ENCODE measurements around the gene HOXD1. TPM values are rescaled to one million over a fixed set of nuclear protein-coding genes. Genes with fewer than 3 reads are reported as not detected.

HOXD1 gene
- total RNA-seq, 5 donors from 2014 or later (not counting 1 experiment from before 2014, with no cell fraction given), result not detected

DNA sequence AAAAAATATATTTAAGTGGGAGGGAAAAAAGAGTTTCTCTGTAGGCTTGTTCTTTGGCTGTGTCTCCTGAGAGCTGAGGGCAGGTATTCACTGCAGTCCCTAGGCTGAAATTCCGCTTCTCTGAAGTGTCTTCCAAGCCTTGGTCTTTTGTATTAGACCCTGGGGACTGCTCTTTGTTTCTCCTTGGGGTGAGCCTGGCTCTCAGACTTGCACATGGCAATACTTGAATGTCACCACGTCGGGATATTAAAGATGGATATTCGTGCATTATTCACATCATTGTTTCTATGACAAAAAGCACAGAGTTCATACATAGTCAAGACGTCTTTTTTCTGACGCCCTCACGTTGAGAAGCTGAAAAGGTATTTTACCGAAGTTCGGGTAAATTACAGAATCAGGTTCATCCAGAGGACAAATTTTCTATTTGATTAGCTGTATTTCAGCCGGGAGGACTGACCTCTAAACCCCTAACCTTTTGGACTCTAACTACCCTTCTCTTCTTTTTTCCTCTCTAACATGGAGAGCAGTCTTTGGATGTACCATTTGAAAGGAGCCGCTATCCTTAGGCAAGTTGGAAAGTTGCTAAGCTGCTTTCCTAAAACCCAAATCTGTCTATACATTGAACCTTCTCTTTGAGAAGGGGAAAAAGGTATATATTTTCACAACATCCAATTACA, 33.8 kb upstream of the HOXD1 start:
- Mint-ChIP-seq H3K27ac (no peak overlapping the region), H3K9me3 (no peaks in the 10 kb centered on the region), H3K27me3 (peaks cover 61 to 82% of the 10 kb centered on the region in 2 donors), H3K4me3 (no peak overlapping the region), H3K4me1 (peaks cover 15 to 25% (median 19%) of the 10 kb centered on the region in 3 donors), H3K36me3 (no peaks in the 10 kb centered on the region)
- H3K27me3 ChIP-seq (replicated peaks in 1 of 2; ENCODE audit: control insufficient read depth in 2 of 2, extremely low read depth in 1 of 2, insufficient read depth in 2 of 2, low read length in 1 of 2), result peaks cover 11 to 77% of the 10 kb centered on the region in 2 experiments
- CTCF ChIA-PET, result interaction anchor here (0.6 to 1.1 kb wide), 4 partner anchors 10 to 957 kb away, joined by 3 to 4 read pairs (median 3); no protein-coding TSS in a partner anchor
- POLR2A ChIA-PET, result interaction anchor here in 1 of 2 donors (0.7 kb wide), 1 partner anchor 17 kb away, joined by 4 read pairs; no protein-coding TSS in a partner anchor
- ATAC-seq (replicated peaks in 1 of 4) (no peak), DNase-seq (no peak)
- H3K9me3 ChIP-seq, result no peaks in the 10 kb centered on the region
- H3K4me3 ChIP-seq (ENCODE audit: control insufficient read depth in 1 of 2, extremely low read depth in 1 of 2, low read length in 1 of 2), result no peak overlapping the region
- peaks cover 2 to 23% of the 10 kb centered on the region in 2 experiments for H3K4me1 ChIP-seq (ENCODE audit: control insufficient read depth in 1 of 2, extremely low read depth in 1 of 2, insufficient read depth in 2 of 2, low read length in 2 of 2)
- no peaks in the 10 kb centered on the region for H3K36me3 ChIP-seq (ENCODE audit: control insufficient read depth in 2 of 2, extremely low read depth in 1 of 2, insufficient read depth in 1 of 2, low read length in 1 of 2)
- WGBS (ENCODE audit: insufficient coverage), result 23% methylated on average over 6 of the region's 11 CpGs
- no peak overlapping the region for H3K27ac ChIP-seq (ENCODE audit: low read length)

DNA sequence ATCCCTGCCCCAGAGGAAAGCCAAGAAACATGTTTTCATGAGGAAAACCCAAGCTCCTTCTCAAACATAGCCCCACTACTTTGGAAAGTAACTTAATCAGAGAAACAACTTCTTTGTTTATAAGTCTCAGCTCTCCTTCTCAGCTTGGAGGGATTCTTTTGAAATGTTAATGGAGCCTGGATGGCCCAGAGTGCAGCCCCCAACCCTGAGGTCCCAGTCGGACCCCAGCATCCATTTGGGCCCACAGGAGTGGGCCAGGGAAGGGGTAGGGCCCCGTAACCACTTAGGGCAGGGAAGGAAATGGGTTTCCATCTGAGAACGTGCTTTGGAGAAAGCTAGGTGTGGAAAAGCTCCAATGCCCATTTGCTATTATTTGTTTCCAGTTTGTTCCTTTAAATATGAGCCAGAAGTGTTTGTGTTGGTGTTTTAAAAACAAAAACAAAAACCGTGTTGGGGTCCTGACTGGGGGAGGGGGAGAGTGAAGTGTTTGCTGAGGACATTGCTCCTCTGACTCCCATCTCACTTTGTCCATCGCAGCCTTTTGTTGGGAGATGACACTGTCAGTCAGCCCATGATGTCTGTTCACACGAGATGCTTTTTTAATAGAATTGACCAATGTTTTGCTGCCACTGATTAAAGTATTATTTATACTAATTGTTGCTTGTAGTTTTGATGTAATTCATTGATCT, 33.0 kb upstream of the HOXD1 start:
- Histone ChIP-seq H3K27me3 (replicated peaks in 1 of 2; ENCODE audit: control insufficient read depth in 2 of 2, extremely low read depth in 1 of 2, insufficient read depth in 2 of 2, low read length in 1 of 2) (peaks cover 14 to 77% of the 10 kb centered on the region in 2 experiments), H3K27ac (ENCODE audit: low read length) (no peak overlapping the region), H3K36me3 (ENCODE audit: control insufficient read depth in 2 of 2, extremely low read depth in 1 of 2, insufficient read depth in 1 of 2, low read length in 1 of 2) (no peaks in the 10 kb centered on the region), H3K4me1 (ENCODE audit: control insufficient read depth in 1 of 2, extremely low read depth in 1 of 2, insufficient read depth in 2 of 2, low read length in 2 of 2) (peaks cover 2 to 27% of the 10 kb centered on the region in 2 experiments), H3K9me3 (no peaks in the 10 kb centered on the region), H3K4me3 (ENCODE audit: control insufficient read depth in 1 of 2, extremely low read depth in 1 of 2, low read length in 1 of 2) (no peak overlapping the region)
- Mint-ChIP-seq H3K36me3 (no peaks in the 10 kb centered on the region), H3K27ac (no peak overlapping the region), H3K4me1 (peaks cover 14 to 19% (median 15%) of the 10 kb centered on the region in 3 donors), H3K4me3 (no peak overlapping the region), H3K27me3 (peaks cover 54 to 80% of the 10 kb centered on the region in 2 donors), H3K9me3 (no peaks in the 10 kb centered on the region)
- ATAC-seq (replicated peaks in 1 of 4) (no peak), DNase-seq (no peak)
- ChIA-PET POLR2A (no interaction called here), CTCF (interaction anchor here (0.7 to 1.1 kb wide), 3 partner anchors 9 to 16 kb away, joined by 3 to 4 read pairs (median 3); no protein-coding TSS in a partner anchor)
- 18% methylated on average over 4 of the region's 6 CpGs for WGBS (ENCODE audit: insufficient coverage)

DNA sequence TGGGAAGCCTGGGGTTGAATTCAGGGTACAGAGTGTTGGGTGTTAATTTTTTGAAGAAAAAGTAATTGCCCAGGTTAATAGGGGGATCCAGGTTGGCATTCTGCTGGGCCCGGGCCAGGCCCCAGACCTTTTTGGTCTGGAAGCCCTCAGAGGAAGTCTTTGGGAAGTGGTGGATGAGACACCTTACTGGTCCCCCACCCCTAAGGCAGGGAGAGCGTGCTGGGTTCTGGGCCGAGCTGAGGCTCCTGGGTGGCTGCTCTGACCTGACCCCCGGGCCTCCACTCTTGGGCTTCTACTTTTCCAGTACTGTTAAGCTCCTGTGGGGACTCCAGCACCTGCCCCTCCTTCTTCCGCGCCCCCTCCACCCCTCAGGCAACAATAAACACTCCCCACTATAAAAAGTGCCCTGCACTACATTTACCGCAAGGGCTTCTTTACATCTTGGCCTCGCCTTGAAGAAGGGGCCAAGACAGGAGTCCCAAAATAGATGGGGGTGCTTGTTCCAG, 32.1 kb upstream of the HOXD1 start:
- Mint-ChIP-seq H3K4me1 (peaks cover 12 to 23% (median 16%) of the 10 kb centered on the region in 3 donors), H3K36me3 (no peaks in the 10 kb centered on the region), H3K27me3 (peaks cover 54 to 80% of the 10 kb centered on the region in 2 donors), H3K9me3 (no peaks in the 10 kb centered on the region), H3K4me3 (peak overlapping the region in 1 of 3 donors; percentile 31), H3K27ac (no peak overlapping the region)
- H3K36me3 ChIP-seq (ENCODE audit: control insufficient read depth in 2 of 2, extremely low read depth in 1 of 2, insufficient read depth in 1 of 2, low read length in 1 of 2), result no peaks in the 10 kb centered on the region
- no peak overlapping the region for H3K27ac ChIP-seq (ENCODE audit: low read length)
- DNase-seq (no peak), ATAC-seq (replicated peaks in 1 of 4) (no peak)
- H3K4me3 ChIP-seq (ENCODE audit: control insufficient read depth in 1 of 2, extremely low read depth in 1 of 2, low read length in 1 of 2), result no peak overlapping the region
- WGBS (ENCODE audit: insufficient coverage), result 8% methylated on average over 2 of the region's 8 CpGs
- H3K27me3 ChIP-seq (replicated peaks in 1 of 2; ENCODE audit: control insufficient read depth in 2 of 2, extremely low read depth in 1 of 2, insufficient read depth in 2 of 2, low read length in 1 of 2), result peaks cover 13 to 77% of the 10 kb centered on the region in 2 experiments
- ChIA-PET CTCF (interaction anchor here in 1 of 2 donors (1.0 kb wide), 1 partner anchor 16 kb away, joined by 3 read pairs; no protein-coding TSS in a partner anchor), POLR2A (no interaction called here)
- H3K4me1 ChIP-seq (ENCODE audit: control insufficient read depth in 1 of 2, extremely low read depth in 1 of 2, insufficient read depth in 2 of 2, low read length in 2 of 2), result peaks cover 2 to 27% of the 10 kb centered on the region in 2 experiments
- H3K9me3 ChIP-seq, result no peaks in the 10 kb centered on the region

DNA sequence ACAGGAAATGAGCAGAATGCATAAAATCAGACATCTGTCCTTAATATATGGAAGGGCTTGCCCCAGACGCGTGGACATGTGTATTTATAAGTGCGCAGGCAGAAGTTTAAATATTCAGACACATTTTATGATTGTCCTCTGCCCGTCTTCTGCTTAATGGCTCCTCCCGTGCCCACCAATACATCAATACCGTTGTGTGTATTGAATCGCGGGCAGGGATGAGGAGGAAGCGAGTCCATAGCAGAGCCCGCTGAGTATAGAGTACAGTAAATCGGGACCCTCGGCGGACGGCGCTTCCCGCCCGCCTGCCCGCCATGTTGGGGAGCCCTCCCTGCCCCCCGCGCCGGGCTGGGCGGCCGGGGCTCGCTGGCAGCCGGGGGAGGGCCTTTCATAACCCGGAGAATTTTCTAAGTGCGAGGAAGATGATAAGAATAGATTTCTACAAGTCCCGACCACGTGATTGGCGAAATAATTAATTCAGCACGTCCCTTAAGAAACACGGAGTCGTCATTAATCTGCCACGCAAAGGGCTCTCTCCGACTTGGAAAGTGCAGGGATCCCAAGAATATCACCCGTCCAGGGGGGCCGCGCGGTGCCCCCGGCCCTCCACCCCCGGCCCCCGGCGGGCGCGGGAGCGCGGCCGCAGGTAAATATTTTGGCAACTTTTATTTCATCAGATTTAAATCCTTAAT, 31.5 kb upstream of the HOXD1 start, which contains the start of gene HOXD3:
TSS of gene HOXD3 (plus strand) at position 501 of the 692 bp plus-strand sequence. CDS start 11,808 bp downstream, outside the sequence.
- CTCF ChIA-PET, result interaction anchor here (0.6 to 1.0 kb wide), 2 partner anchors 17 to 657 kb away, joined by 3 read pairs; no protein-coding TSS in a partner anchor
- Mint-ChIP-seq H3K27ac (peak within 1 kb of the TSS in 1 of 2 donors; percentile 47), H3K36me3 (no peaks in the 10 kb centered on the region), H3K4me3 (peak within 1 kb of the TSS in 1 of 3 donors; percentile 31), H3K27me3 (peaks cover 57 to 82% of the 10 kb centered on the region in 2 donors), H3K4me1 (peaks cover 12 to 22% (median 14%) of the 10 kb centered on the region in 3 donors), H3K9me3 (no peaks in the 10 kb centered on the region)
- ATAC-seq (replicated peaks in 1 of 4) (no peak), DNase-seq (no peak)
- Histone ChIP-seq H3K27ac (ENCODE audit: low read length) (no peak within 1 kb of the TSS), H3K4me1 (ENCODE audit: control insufficient read depth in 1 of 2, extremely low read depth in 1 of 2, insufficient read depth in 2 of 2, low read length in 2 of 2) (peaks cover 2 to 27% of the 10 kb centered on the region in 2 experiments), H3K9me3 (no peaks in the 10 kb centered on the region), H3K27me3 (replicated peaks in 1 of 2; ENCODE audit: control insufficient read depth in 2 of 2, extremely low read depth in 1 of 2, insufficient read depth in 2 of 2, low read length in 1 of 2) (peaks cover 17 to 78% of the 10 kb centered on the region in 2 experiments), H3K4me3 (ENCODE audit: control insufficient read depth in 1 of 2, extremely low read depth in 1 of 2, low read length in 1 of 2) (no peak within 1 kb of the TSS), H3K36me3 (ENCODE audit: control insufficient read depth in 2 of 2, extremely low read depth in 1 of 2, insufficient read depth in 1 of 2, low read length in 1 of 2) (no peaks in the 10 kb centered on the region)
- WGBS (ENCODE audit: insufficient coverage), result 9% methylated on average over 22 of the region's 48 CpGs
- POLR2A ChIA-PET, result no interaction called here

DNA sequence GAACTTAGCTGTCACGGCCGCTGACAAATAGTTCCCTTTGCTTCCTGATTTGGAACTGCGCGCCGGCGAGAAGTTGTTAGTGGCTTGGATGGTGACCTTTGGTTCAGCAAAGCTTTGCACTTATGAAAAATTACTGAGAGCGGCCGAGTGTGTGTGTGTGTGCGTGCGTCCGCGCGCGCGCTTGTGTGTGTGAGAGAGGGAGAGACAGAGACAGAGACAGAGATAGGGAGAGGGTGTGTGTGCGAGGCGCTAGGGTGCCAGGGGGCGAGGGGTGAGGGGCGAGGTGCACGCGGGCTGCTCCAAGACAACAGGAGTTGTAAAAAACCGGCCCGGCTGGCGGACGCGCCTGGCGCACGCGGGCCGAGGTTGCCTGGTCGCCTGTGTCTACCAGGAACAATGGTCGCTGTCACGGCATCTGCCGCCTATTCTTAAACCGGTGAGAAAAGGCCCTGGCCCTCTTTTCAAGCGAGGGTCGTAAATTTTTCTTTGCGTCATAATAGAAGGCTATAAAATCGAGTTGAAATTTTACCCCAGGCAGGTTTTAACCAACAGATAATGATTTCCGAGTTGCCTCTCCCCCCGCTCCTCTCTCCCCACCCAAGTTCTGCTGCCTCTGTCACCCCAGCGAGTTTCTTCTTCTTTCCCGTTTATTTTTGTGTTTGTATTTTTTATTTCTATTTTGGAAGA, 30.8 kb upstream of the HOXD1 start:
- no peak for DNase-seq
- no peaks in the 10 kb centered on the region for H3K9me3 ChIP-seq
- peaks cover 60 to 83% of the 10 kb centered on the region in 2 donors for H3K27me3 Mint-ChIP-seq
- H3K27ac ChIP-seq (ENCODE audit: low read length), result no peak overlapping the region
- H3K4me3 Mint-ChIP-seq, result peak overlapping the region in 1 of 3 donors; percentile 30
- no peaks in the 10 kb centered on the region for H3K36me3 Mint-ChIP-seq
- peaks cover 2 to 24% of the 10 kb centered on the region in 2 experiments for H3K4me1 ChIP-seq (ENCODE audit: control insufficient read depth in 1 of 2, extremely low read depth in 1 of 2, insufficient read depth in 2 of 2, low read length in 2 of 2)
- ATAC-seq (replicated peaks in 1 of 4), result no peak
- peaks cover 12 to 22% (median 14%) of the 10 kb centered on the region in 3 donors for H3K4me1 Mint-ChIP-seq
- H3K27me3 ChIP-seq (replicated peaks in 1 of 2; ENCODE audit: control insufficient read depth in 2 of 2, extremely low read depth in 1 of 2, insufficient read depth in 2 of 2, low read length in 1 of 2), result peaks cover 17 to 78% of the 10 kb centered on the region in 2 experiments
- ChIA-PET POLR2A (no interaction called here), CTCF (interaction anchor here in 1 of 2 donors (0.6 kb wide), 1 partner anchor 656 kb away, joined by 3 read pairs; no protein-coding TSS in a partner anchor)
- H3K4me3 ChIP-seq (ENCODE audit: control insufficient read depth in 1 of 2, extremely low read depth in 1 of 2, low read length in 1 of 2), result no peak overlapping the region
- no peaks in the 10 kb centered on the region for H3K9me3 Mint-ChIP-seq
- 15% methylated on average over 30 of the region's 43 CpGs for WGBS (ENCODE audit: insufficient coverage)
- no peaks in the 10 kb centered on the region for H3K36me3 ChIP-seq (ENCODE audit: control insufficient read depth in 2 of 2, extremely low read depth in 1 of 2, insufficient read depth in 1 of 2, low read length in 1 of 2)
- H3K27ac Mint-ChIP-seq, result peak overlapping the region in 1 of 2 donors; percentile 47
